PC-9 (cell line): ENCODE results near the gene TRIM9. TPM values are rescaled to one million over a fixed set of nuclear protein-coding genes. Genes with fewer than 3 reads are reported as not detected.

Source experiments
- BruUV-seq: library from RNA; stranded (reverse); fragments of 400-500 nt; replicated peaks from 2 replicates; lab custom pipeline; 2021; lab: Mats Ljungman, UMichigan
- CTCF ChIA-PET: fragments of 300-600 bp; sonication (Branson Sonifier 250); formaldehyde crosslinking; loops from one replicate; lab custom pipeline; 2022; ENCODE audit warnings: antibody characterized with exemption; lab: Charles Lee
- POLR2A ChIA-PET: fragments of 300-600 bp; sonication (Branson Sonifier 250); formaldehyde crosslinking; loops from one replicate; lab custom pipeline; 2022; ENCODE audit warnings: antibody characterized with exemption; ENCODE audit not compliant: unreplicated experiment; lab: Charles Lee
- DNase-seq, 2 experiments: peaks; one replicate each; pipeline versions ENCODE4 v3.0.0 to v3.0.0-alpha.2; 2015 to 2022; ENCODE audit warnings: mixed read lengths in 1 of 2
- H2AFZ ChIP-seq: fragments of 200-600 bp; sonication (generic); 2 replicates; pipeline ENCODE4 v1.8.1; 2017; ENCODE audit warnings: antibody characterized with exemption
- H3F3A ChIP-seq: fragments of 200-600 bp; sonication (generic); 2 replicates; pipeline ENCODE4 v1.8.1; 2017; ENCODE audit warnings: antibody characterized with exemption, mild to moderate bottlenecking, low read depth; ENCODE audit not compliant: insufficient read depth
- H3K27ac ChIP-seq: fragments of 200-600 bp; sonication (generic); 2 replicates; pipeline ENCODE4 v1.6.1; 2016; ENCODE audit warnings: mixed run types
- H3K27me3 ChIP-seq: fragments of 200-600 bp; sonication (generic); 2 replicates; pipeline ENCODE4 v1.6.1; 2016; ENCODE audit warnings: low read depth, mixed run types; ENCODE audit not compliant: insufficient read depth
- H3K36me3 ChIP-seq: fragments of 200-600 bp; sonication (generic); 2 replicates; pipeline ENCODE4 v1.6.1; 2016; ENCODE audit warnings: low read depth, mixed run types
- H3K4me1 ChIP-seq: fragments of 200-600 bp; sonication (generic); replicated peaks from 2 replicates; pipeline ENCODE4 v1.6.1; 2016; ENCODE audit warnings: mixed run types; ENCODE audit not compliant: insufficient read depth
- H3K4me2 ChIP-seq: fragments of 200-600 bp; sonication (generic); 2 replicates; pipeline ENCODE4 v1.6.1; 2017; ENCODE audit warnings: mixed run types
- H3K4me3 ChIP-seq: fragments of 200-600 bp; sonication (generic); 2 replicates; pipeline ENCODE4 v1.6.1; 2016; ENCODE audit warnings: mixed run types
- H3K79me2 ChIP-seq: fragments of 200-600 bp; sonication (generic); 2 replicates; pipeline ENCODE4 v1.6.1; 2017; ENCODE audit warnings: low read depth, mixed run types
- H3K9me2 ChIP-seq: fragments of 200-600 bp; sonication (generic); 2 replicates; pipeline ENCODE4 v1.8.1; 2017; ENCODE audit warnings: mild to moderate bottlenecking; ENCODE audit not compliant: insufficient read depth
- H3K9me3 ChIP-seq: fragments of 200-600 bp; sonication (generic); 2 replicates; pipeline ENCODE4 v1.8.1; 2016; ENCODE audit warnings: low read depth; ENCODE audit not compliant: insufficient read depth
- H4K20me1 ChIP-seq: fragments of 200-600 bp; sonication (generic); 2 replicates; pipeline ENCODE4 v1.8.1; 2017; ENCODE audit not compliant: insufficient read depth
- CTCF ChIP-seq: fragments of 200-600 bp; sonication (generic); conservative IDR thresholded peaks from 2 replicates; pipeline ENCODE4 v1.6.1; 2017; ENCODE audit warnings: mixed run types, antibody characterized with exemption, mild to moderate bottlenecking, moderate library complexity
- EZH2 ChIP-seq: fragments of 200-600 bp; sonication (generic); IDR thresholded peaks from 2 replicates; pipeline ENCODE4 v1.8.0; 2017; ENCODE audit warnings: antibody characterized with exemption, low read depth
- intact Hi-C: fragments of 100-400 bp; cut with micrococcal nuclease; formaldehyde crosslinking; loops from one replicate; pipeline ENCODE4 v1.10.0; 2022; ENCODE audit not compliant: unreplicated experiment
- total RNA-seq: library from RNA; stranded (reverse); gene quantifications from 2 replicates; pipeline ENCODE4 v1.2.3, GENCODE V29; 2021

TRIM9 gene
- total RNA-seq, 1 experiment from 2014 or later = 2.1 TPM

GRCh38 chr14:50985124-50985858 is 109.6 kb downstream of the TRIM9 start:
- Histone ChIP-seq H3F3A (no peaks in the 10 kb centered on the region), H3K4me3 (no peak overlapping the region), H3K9me3 (no peaks in the 10 kb centered on the region), H3K4me2 (no peak overlapping the region), H2AFZ (no peak overlapping the region), H4K20me1 (no peaks in the 10 kb centered on the region), H3K27ac (no peak overlapping the region), H3K27me3 (no peaks in the 10 kb centered on the region), H3K79me2 (no peaks in the 10 kb centered on the region), H3K4me1 (no peaks in the 10 kb centered on the region), H3K36me3 (no peaks in the 10 kb centered on the region), H3K9me2 (no peaks in the 10 kb centered on the region)
- BruUV-seq = no TSS peak
- TF ChIP-seq CTCF (no peak), EZH2 (no peak)
- no peak for DNase-seq
- POLR2A ChIA-PET = no interaction called here
- CTCF ChIA-PET = no interaction called here
- intact Hi-C loops = no loop called here

DNA sequence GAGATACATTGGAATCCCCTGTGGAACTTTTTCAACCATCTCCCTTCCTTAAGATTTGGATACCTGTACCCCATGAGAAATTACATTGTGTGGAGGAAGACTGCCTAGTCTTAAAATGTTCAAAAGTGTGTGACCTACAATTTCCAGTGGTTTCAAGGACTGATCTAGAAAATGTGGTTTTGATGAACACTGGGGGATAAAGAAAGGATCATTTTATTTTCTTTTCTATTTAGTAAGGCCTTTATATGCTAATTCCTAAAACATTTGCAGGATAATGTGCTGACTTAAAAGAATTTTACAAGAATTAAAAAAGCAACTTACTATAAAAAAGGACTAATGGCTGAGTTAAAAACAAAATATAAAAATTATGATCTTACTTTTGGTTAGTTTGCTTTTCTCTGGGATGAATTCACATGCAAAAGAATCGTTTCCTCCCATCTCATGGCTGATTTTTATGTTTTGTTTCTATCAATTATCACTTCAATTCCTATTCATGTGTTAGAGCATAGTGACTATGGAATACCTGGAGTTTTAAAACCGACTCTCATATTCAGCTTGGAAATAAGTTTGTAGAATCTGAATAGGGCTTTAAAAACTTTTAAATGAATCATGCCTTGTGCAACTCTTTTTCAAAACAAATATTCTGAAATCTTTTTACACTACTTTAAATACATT is 110.7 kb downstream of the TRIM9 start:
- ChIA-PET CTCF (no interaction called here), POLR2A (no interaction called here)
- no peak for TF ChIP-seq CTCF
- TF ChIP-seq EZH2 = no peak
- Histone ChIP-seq H3K9me2 (no peaks in the 10 kb centered on the region), H2AFZ (no peak overlapping the region), H3K4me2 (no peak overlapping the region), H3F3A (no peaks in the 10 kb centered on the region), H3K27me3 (no peaks in the 10 kb centered on the region), H3K27ac (no peak overlapping the region), H3K36me3 (no peaks in the 10 kb centered on the region), H3K4me3 (no peak overlapping the region), H3K9me3 (no peaks in the 10 kb centered on the region), H3K4me1 (no peaks in the 10 kb centered on the region), H4K20me1 (no peaks in the 10 kb centered on the region), H3K79me2 (no peaks in the 10 kb centered on the region)
- no TSS peak for BruUV-seq
- intact Hi-C loops = no loop called here
- no peak for DNase-seq

GRCh38 chr14:50979941-50980850 is 114.7 kb downstream of the TRIM9 start:
- intact Hi-C loops = no loop called here
- no TSS peak for BruUV-seq

More at GRCh38 chr14:50979941-50980850, 114.7 kb downstream of the TRIM9 start:
- CTCF ChIA-PET = no interaction called here
- Histone ChIP-seq H3F3A (no peaks in the 10 kb centered on the region), H4K20me1 (no peaks in the 10 kb centered on the region), H2AFZ (no peak overlapping the region), H3K27me3 (no peaks in the 10 kb centered on the region), H3K4me3 (no peak overlapping the region), H3K4me2 (no peak overlapping the region), H3K4me1 (no peaks in the 10 kb centered on the region), H3K27ac (no peak overlapping the region), H3K9me3 (no peaks in the 10 kb centered on the region), H3K36me3 (no peaks in the 10 kb centered on the region), H3K79me2 (no peaks in the 10 kb centered on the region), H3K9me2 (no peaks in the 10 kb centered on the region)
- TF ChIP-seq CTCF (no peak), EZH2 (no peak)
- POLR2A ChIA-PET = no interaction called here
- DNase-seq = no peak
